A549 (cell line): ENCODE data around the gene XRCC6. TPM values are rescaled to one million over a fixed set of nuclear protein-coding genes. Genes with fewer than 3 reads are reported as not detected.

Experiments
- ATAC-seq, 2 experiments: fragments of 200-7000 bp in 1 of 2; fragments of >200 bp in 1 of 2; cut with Nextera tagmentation in 1 of 2; cut with Tn5 transposase in 1 of 2; 3 replicates each; pipeline versions ENCODE4 v1.8.0 to v1.9.1; 2018 to 2020; ENCODE audit warnings: mild to moderate bottlenecking in 1 of 2, moderate library complexity in 1 of 2
- CTCF ChIA-PET: fragments of 300-600 bp; sonication (Branson Sonifier 250); formaldehyde crosslinking; extraction: SDS; loops from one replicate; lab custom pipeline; 2021; ENCODE audit warnings: antibody characterized with exemption, inconsistent platforms; lab: Yijun Ruan, JAX
- POLR2A ChIA-PET: fragments of 350-600 bp; formaldehyde crosslinking; extraction: SDS; loops from one replicate; lab custom pipeline; 2021; ENCODE audit warnings: antibody characterized with exemption, inconsistent platforms; lab: Yijun Ruan, JAX
- DNase-seq, 2 experiments: peaks; one replicate each; pipeline versions ENCODE4 v3.0.0 to v3.0.0-alpha.2; 2011 to 2016; ENCODE audit warnings: low read depth in 1 of 2, low spot score in 1 of 2
- FAIRE-seq: peaks from 2 replicates; lab custom pipeline; 2011; peaks lifted over from hg19 to GRCh38; lab: Jason Lieb, UNC
- H3K27ac ChIP-seq, 2 experiments: fragments of >200 bp; sonication (Bioruptor Twin); formaldehyde crosslinking; 3 replicates each; pipeline ENCODE4 v1.5.1; 2016 to 2017
- H3K4me1 ChIP-seq: fragments of >200 bp; sonication (Bioruptor Twin); formaldehyde crosslinking; 3 replicates; pipeline ENCODE4 v1.6.1; 2016
- H3K4me2 ChIP-seq: fragments of >200 bp; sonication (Bioruptor Twin); formaldehyde crosslinking; 3 replicates; pipeline ENCODE4 v1.6.1; 2016
- H3K4me3 ChIP-seq: fragments of >200 bp; sonication (Bioruptor Twin); formaldehyde crosslinking; 3 replicates; pipeline ENCODE4 v1.5.1; 2016
- H3K9me3 ChIP-seq: fragments of >200 bp; sonication (Bioruptor Twin); formaldehyde crosslinking; 3 replicates; pipeline ENCODE4 v1.6.1; 2016
- BHLHE40 ChIP-seq: IDR thresholded peaks from 2 replicates; pipeline ENCODE4 v1.6.1; 2012; ENCODE audit warnings: low read depth, low read length, inconsistent platforms
- CBX2 ChIP-seq: fragments of 200-600 bp; sonication (generic); IDR thresholded peaks from 2 replicates; pipeline ENCODE4 v1.6.1; 2016; ENCODE audit warnings: low read depth, mild to moderate bottlenecking, borderline replicate concordance
- CBX8 ChIP-seq: fragments of 200-600 bp; sonication (generic); IDR thresholded peaks from 2 replicates; pipeline ENCODE4 v1.6.1; 2016
- CHD2 ChIP-seq: fragments of 150-350 bp; IDR thresholded peaks from 2 replicates; pipeline ENCODE4 v1.6.1; 2014; ENCODE audit warnings: low read length; ENCODE audit not compliant: partially characterized antibody
- CTCF ChIP-seq: fragments of >200 bp; sonication (Bioruptor Twin); formaldehyde crosslinking; IDR thresholded peaks from 3 replicates; pipeline ENCODE4 v1.5.1; 2016
- E2F6 ChIP-seq: IDR thresholded peaks from 2 replicates; pipeline ENCODE4 v1.6.1; 2012; ENCODE audit warnings: low read depth, borderline replicate concordance
- ESRRA ChIP-seq: fragments of 150-350 bp; IDR thresholded peaks from 2 replicates; pipeline ENCODE4 v1.6.1; 2014; ENCODE audit warnings: mild to moderate bottlenecking, low read length, borderline replicate concordance
- FOSL2 ChIP-seq, 2 experiments: fragments of 450-650 bp in 1 of 2; fragments of >200 bp in 1 of 2; sonication (Bioruptor Twin) in 1 of 2; formaldehyde crosslinking; IDR thresholded peaks; 2 replicates each; pipeline versions ENCODE4 v1.5.0 to v1.6.1; 2016 to 2020; ENCODE audit warnings: mild to moderate bottlenecking in 1 of 2, moderate library complexity in 1 of 2
- GATA3 ChIP-seq: IDR thresholded peaks from 2 replicates; pipeline ENCODE4 v1.6.1; 2012; ENCODE audit warnings: borderline replicate concordance
- HDAC2 ChIP-seq: fragments of 200-600 bp; sonication (generic); IDR thresholded peaks from 2 replicates; pipeline ENCODE4 v1.6.1; 2016
- HEYL ChIP-seq: fragments of 250-450 bp; sonication (Bioruptor Pico); IDR thresholded peaks from 2 replicates; pipeline ENCODE4 v1.8.0; 2021; ENCODE audit warnings: mild to moderate bottlenecking, moderate library complexity
- HOXB13 ChIP-seq: fragments of 250-450 bp; sonication (Bioruptor Pico); IDR thresholded peaks from 2 replicates; pipeline ENCODE4 v1.5.0; 2020; ENCODE audit warnings: low read depth, mild to moderate bottlenecking, moderate library complexity
- JUN ChIP-seq, 2 experiments: fragments of >200 bp; sonication (Bioruptor Twin); formaldehyde crosslinking; IDR thresholded peaks; 2 replicates in 1 of 2; 3 replicates in 1 of 2; pipeline ENCODE4 v1.6.1; 2016 to 2017
- JUNB ChIP-seq: fragments of >200 bp; sonication (Bioruptor Twin); formaldehyde crosslinking; IDR thresholded peaks from 2 replicates; pipeline ENCODE4 v1.6.1; 2016
- MYC ChIP-seq: IDR thresholded peaks from 2 replicates; pipeline ENCODE4 v1.6.1; 2012; ENCODE audit warnings: mild to moderate bottlenecking, inconsistent platforms, low read length, improper control_type of control experiment, borderline replicate concordance
- NPAS2 ChIP-seq: fragments of 250-450 bp; sonication (Bioruptor Pico); IDR thresholded peaks from 2 replicates; pipeline ENCODE4 v1.8.0; 2022; ENCODE audit warnings: mild to moderate bottlenecking, moderate library complexity, borderline replicate concordance
- NR3C1 ChIP-seq: fragments of >200 bp; sonication (Bioruptor Twin); formaldehyde crosslinking; IDR thresholded peaks from 3 replicates; pipeline ENCODE4 v1.6.1; 2017
- PHF8 ChIP-seq: fragments of 200-600 bp; sonication (generic); IDR thresholded peaks from 2 replicates; pipeline ENCODE4 v1.6.1; 2016; ENCODE audit warnings: low read depth, mild to moderate bottlenecking, antibody characterized with exemption, moderate library complexity, borderline replicate concordance
- RARB ChIP-seq: fragments of 250-450 bp; sonication (Bioruptor Pico); IDR thresholded peaks from 2 replicates; pipeline ENCODE4 v1.8.0; 2021; ENCODE audit warnings: mild to moderate bottlenecking, moderate library complexity
- RCOR1 ChIP-seq: fragments of 150-350 bp; IDR thresholded peaks from 2 replicates; pipeline ENCODE4 v1.6.1; 2014; ENCODE audit warnings: antibody characterized with exemption, low read length, low read depth
- RFX5 ChIP-seq: fragments of 450-650 bp; IDR thresholded peaks from 2 replicates; pipeline ENCODE4 v1.7.1; 2014; ENCODE audit warnings: antibody characterized with exemption, mild to moderate bottlenecking, moderate library complexity
- SMC3 ChIP-seq: fragments of >200 bp; sonication (Bioruptor Twin); formaldehyde crosslinking; IDR thresholded peaks from 3 replicates; pipeline ENCODE4 v1.6.1; 2018; ENCODE audit warnings: inconsistent platforms
- SREBF2 ChIP-seq: fragments of 450-650 bp; IDR thresholded peaks from 2 replicates; pipeline ENCODE4 v1.6.1; 2014; ENCODE audit warnings: mild to moderate bottlenecking, moderate library complexity
- ZC3H11A ChIP-seq: fragments of 450-650 bp; IDR thresholded peaks from 2 replicates; pipeline ENCODE4 v1.6.1; 2014; ENCODE audit warnings: antibody characterized with exemption, mild to moderate bottlenecking
- ZFP36 ChIP-seq: fragments of 450-650 bp; IDR thresholded peaks from 2 replicates; pipeline ENCODE4 v1.6.1; 2014; ENCODE audit warnings: borderline replicate concordance; ENCODE audit not compliant: partially characterized antibody
- WGBS: methylation state at CpG from one replicate; pipeline ENCODE4 v1.1.6; 2017; ENCODE audit errors: missing lambda C conversion rate; 5-methylcytosine and 5-hydroxymethylcytosine counted together
- polyA plus RNA-seq, 4 experiments: library from polyadenylated mRNA; depleted of rRNA in 3 of 4; stranded (reverse); fragments of >200 nt; fragmentation: RNase III in 1 of 4; extraction: RNeasy Plus Mini Kit Qiagen cat#74134 plus additional on column Dnase treatment in 1 of 4; gene quantifications; 2 replicates in 3 of 4; 3 replicates in 1 of 4; pipeline ENCODE4 v1.2.3, GENCODE V29; 2011 to 2017
- TF ChIP-seq, protein P1 (sequence below): fragments of 150-350 bp; IDR thresholded peaks from 2 replicates; pipeline ENCODE4 v1.6.1; 2014; ENCODE audit warnings: low read depth, mild to moderate bottlenecking, low read length
- TF ChIP-seq, protein P2 (sequence below): fragments of 250-450 bp; sonication (Bioruptor Pico); IDR thresholded peaks from 2 replicates; pipeline ENCODE4 v1.5.0; 2021; ENCODE audit warnings: mild to moderate bottlenecking, moderate library complexity, borderline replicate concordance
- TF ChIP-seq, protein P3 (sequence below): fragments of >200 bp; sonication (Bioruptor Twin); formaldehyde crosslinking; IDR thresholded peaks from 2 replicates; pipeline ENCODE4 v1.6.1; 2016

The XRCC6 gene
- polyA plus RNA-seq, 2 of the 4 experiments (the other 2 are of a cell fraction) = 139 to 556 TPM

DNA sequence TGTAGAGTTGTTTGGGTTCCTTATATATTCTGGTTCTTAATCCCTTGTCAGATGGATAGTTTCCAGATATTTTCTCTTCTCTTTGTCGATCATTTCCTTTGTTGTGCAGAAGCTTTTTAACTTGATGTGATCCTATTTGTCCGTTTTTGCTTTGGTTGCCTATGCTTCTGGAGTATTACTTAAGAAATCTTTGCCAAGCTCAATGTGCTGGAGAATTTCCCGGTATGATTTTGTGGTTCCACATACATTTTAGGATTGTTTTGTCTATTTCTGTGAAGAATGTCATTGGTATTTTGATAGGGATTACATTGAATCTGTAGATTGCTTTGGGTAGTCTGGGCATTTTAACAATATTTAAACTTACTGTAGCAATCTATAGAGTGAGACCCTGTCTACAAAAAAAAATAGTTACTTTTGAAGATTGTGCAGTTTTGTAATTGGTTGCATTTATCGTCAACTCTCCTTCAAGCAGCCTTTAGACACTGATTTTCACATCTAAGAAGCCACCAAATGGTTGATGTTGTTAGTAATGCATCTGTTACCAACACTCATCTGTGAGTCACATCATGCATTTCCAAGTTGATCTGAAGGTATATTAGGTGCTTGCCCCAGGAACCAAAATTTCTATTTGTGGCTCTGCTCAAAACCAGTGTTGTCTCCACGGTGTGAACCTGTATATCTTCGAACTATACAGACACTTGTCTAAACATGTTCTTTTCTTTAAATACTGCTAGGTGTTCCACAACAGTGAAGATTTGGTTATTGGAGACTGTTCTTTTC is 21.4 kb downstream of the XRCC6 start:
- POLR2A ChIA-PET = no interaction called here
- no peak for TF ChIP-seq GATA3
- TF ChIP-seq CBX8 = no peak
- TF ChIP-seq ZC3H11A = no peak
- TF ChIP-seq HEYL (CRISPR knock-in tag) = no peak
- TF ChIP-seq JUN (IDR thresholded peaks at IDR 0.05) = no peak
- TF ChIP-seq, protein P1, sequence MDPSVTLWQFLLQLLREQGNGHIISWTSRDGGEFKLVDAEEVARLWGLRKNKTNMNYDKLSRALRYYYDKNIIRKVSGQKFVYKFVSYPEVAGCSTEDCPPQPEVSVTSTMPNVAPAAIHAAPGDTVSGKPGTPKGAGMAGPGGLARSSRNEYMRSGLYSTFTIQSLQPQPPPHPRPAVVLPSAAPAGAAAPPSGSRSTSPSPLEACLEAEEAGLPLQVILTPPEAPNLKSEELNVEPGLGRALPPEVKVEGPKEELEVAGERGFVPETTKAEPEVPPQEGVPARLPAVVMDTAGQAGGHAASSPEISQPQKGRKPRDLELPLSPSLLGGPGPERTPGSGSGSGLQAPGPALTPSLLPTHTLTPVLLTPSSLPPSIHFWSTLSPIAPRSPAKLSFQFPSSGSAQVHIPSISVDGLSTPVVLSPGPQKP = no peak
- TF ChIP-seq ZFP36 = no peak
- TF ChIP-seq SREBF2 = no peak
- no peak for TF ChIP-seq E2F6
- TF ChIP-seq NR3C1 = no peak
- no peak for TF ChIP-seq CHD2
- no peak for TF ChIP-seq BHLHE40
- TF ChIP-seq HOXB13 = no peak
- TF ChIP-seq RFX5 = no peak
- TF ChIP-seq RARB (CRISPR knock-in tag) = no peak
- TF ChIP-seq SMC3 = no peak
- TF ChIP-seq RCOR1 = no peak
- no peak for TF ChIP-seq CTCF
- no peak for TF ChIP-seq FOSL2 (IDR thresholded peaks at IDR 0.05)
- no peak for TF ChIP-seq FOSL2 (CRISPR knock-in tag; IDR thresholded peaks at IDR 0.05)
- TF ChIP-seq, all 56 proteins: peak for 0
- FAIRE-seq = no peak
- H3K4me3 ChIP-seq = no peak overlapping the region
- WGBS = 95% methylated on average over 6 of the region's 6 CpGs
- no peak for ATAC-seq
- no peak overlapping the region for H3K27ac ChIP-seq
- H3K9me3 ChIP-seq = no peaks in the 10 kb centered on the region
- DNase-seq = no peak
- no peak overlapping the region for H3K4me2 ChIP-seq
- peaks cover 18% of the 10 kb centered on the region for H3K4me1 ChIP-seq
- CTCF ChIA-PET = no interaction called here

DNA sequence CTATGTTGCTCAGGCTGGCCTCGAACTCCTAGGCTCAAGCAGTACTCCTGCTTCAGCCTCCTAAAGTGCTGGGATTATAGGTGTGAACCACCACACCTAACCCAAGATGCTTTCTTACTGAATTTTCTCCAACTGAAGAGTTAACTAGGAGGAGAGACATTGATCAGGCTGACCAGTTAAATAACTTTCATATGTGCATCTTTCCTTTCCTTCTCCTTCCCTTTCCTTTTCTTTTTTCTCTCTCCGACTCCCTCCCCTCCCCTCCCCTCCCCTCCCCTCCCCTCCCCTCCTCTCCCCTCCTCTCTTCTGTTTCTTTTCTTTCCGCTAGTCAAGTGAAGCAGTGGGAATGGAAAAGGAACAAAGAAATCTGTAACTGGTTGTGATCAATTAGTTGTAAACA is 26.7 kb downstream of the XRCC6 start:
- H3K9me3 ChIP-seq = no peaks in the 10 kb centered on the region
- H3K27ac ChIP-seq = no peak overlapping the region
- no peak overlapping the region for H3K4me3 ChIP-seq
- FAIRE-seq (no peak), ATAC-seq (no peak)
- no peaks in the 10 kb centered on the region for H3K4me1 ChIP-seq
- no peak overlapping the region for H3K4me2 ChIP-seq
- CTCF ChIA-PET = interaction anchor here (1.7 kb wide), 1 partner anchor 19 kb away, joined by 4 read pairs; no protein-coding TSS in a partner anchor
- TF ChIP-seq CBX2 (no peak), JUNB (no peak), ESRRA (no peak), NR3C1 (no peak), NPAS2 (CRISPR knock-in tag) (no peak), HDAC2 (no peak), MYC (no peak), PHF8 (no peak)
- TF ChIP-seq, protein P2, sequence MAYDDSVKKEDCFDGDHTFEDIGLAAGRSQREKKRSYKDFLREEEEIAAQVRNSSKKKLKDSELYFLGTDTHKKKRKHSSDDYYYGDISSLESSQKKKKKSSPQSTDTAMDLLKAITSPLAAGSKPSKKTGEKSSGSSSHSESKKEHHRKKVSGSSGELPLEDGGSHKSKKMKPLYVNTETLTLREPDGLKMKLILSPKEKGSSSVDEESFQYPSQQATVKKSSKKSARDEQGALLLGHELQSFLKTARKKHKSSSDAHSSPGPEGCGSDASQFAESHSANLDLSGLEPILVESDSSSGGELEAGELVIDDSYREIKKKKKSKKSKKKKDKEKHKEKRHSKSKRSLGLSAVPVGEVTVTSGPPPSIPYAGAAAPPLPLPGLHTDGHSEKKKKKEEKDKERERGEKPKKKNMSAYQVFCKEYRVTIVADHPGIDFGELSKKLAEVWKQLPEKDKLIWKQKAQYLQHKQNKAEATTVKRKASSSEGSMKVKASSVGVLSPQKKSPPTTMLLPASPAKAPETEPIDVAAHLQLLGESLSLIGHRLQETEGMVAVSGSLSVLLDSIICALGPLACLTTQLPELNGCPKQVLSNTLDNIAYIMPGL (CRISPR knock-in tag) = no peak
- TF ChIP-seq, protein P3, sequence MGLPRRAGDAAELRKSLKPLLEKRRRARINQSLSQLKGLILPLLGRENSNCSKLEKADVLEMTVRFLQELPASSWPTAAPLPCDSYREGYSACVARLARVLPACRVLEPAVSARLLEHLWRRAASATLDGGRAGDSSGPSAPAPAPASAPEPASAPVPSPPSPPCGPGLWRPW = no peak
- TF ChIP-seq, all 56 proteins: peak for 0
- POLR2A ChIA-PET = no interaction called here
- DNase-seq = no peak
- 86% methylated on average over 3 of the region's 3 CpGs for WGBS
